Gastroesophageal sphincter (tissue), 4 donors: ENCODE data around the gene WDR33. TPM values are rescaled to one million over a fixed set of nuclear protein-coding genes. Genes with fewer than 3 reads are reported as not detected.

Experiments
- ATAC-seq: fragments of 150-250 bp; one replicate; pipeline ENCODE4 v1.9.1; 2016; ENCODE audit warnings: mild to moderate bottlenecking, moderate library complexity
- H3K27ac ChIP-seq, 4 donors: fragments of 200-600 bp; sonication (generic) in 3 of 4; 1 replicate in 3 of 4; 2 replicates in 1 of 4; pipeline ENCODE4 v1.5.1; 2016 to 2019
- H3K27me3 ChIP-seq: fragments of 200-600 bp; sonication (generic); one replicate; pipeline ENCODE4 v1.5.1; 2019
- H3K36me3 ChIP-seq, 2 donors: fragments of 200-600 bp; sonication (generic); one replicate each; pipeline ENCODE4 v1.5.1; 2019; ENCODE audit warnings: control low read depth in 1 of 2
- H3K4me1 ChIP-seq, 3 donors: fragments of 200-600 bp; sonication (generic); 1 replicate in 2 of 3; 2 replicates in 1 of 3; pipeline ENCODE4 v1.5.1; 2016 to 2019; ENCODE audit warnings: control low read depth in 2 of 3
- H3K4me3 ChIP-seq, 2 donors: fragments of 200-600 bp; sonication (generic); one replicate each; pipeline ENCODE4 v1.5.1; 2019; ENCODE audit warnings: mild to moderate bottlenecking in 1 of 2, moderate library complexity in 1 of 2
- H3K9me3 ChIP-seq, 3 donors: fragments of 200-600 bp; sonication (generic); one replicate each; pipeline ENCODE4 v1.5.1; 2017 to 2019; ENCODE audit warnings: control low read depth in 2 of 3
- EP300 ChIP-seq: sonication (generic); formaldehyde crosslinking; IDR thresholded peaks from one replicate; pipeline ENCODE4 v1.6.1; 2017; ENCODE audit warnings: antibody characterized with exemption, mild to moderate bottlenecking
- POLR2A ChIP-seq, 2 donors: fragments of 450-650 bp; IDR thresholded peaks; one replicate each; pipeline ENCODE4 v1.6.1; 2017; ENCODE audit warnings: antibody characterized with exemption in 2 of 2, mild to moderate bottlenecking in 2 of 2, moderate library complexity in 1 of 2
- POLR2AphosphoS5 ChIP-seq: sonication (generic); formaldehyde crosslinking; IDR thresholded peaks from one replicate; pipeline ENCODE4 v1.6.1; 2017; ENCODE audit warnings: antibody characterized with exemption
- WGBS, 2 donors: methylation state at CpG; one replicate each; pipeline ENCODE4 v1.1.5; 2018; ENCODE audit warnings: low coverage in 1 of 2; 5-methylcytosine and 5-hydroxymethylcytosine counted together
- total RNA-seq, 4 donors: library from RNA; depleted of rRNA; stranded (reverse); fragments of >200 nt; gene quantifications; one replicate each; pipeline ENCODE4 v1.1.0, GENCODE V29; 2016
- TF ChIP-seq, protein P1 (sequence below), 4 experiments: fragments of 200-600 bp in 2 of 4; fragments of 450-650 bp in 2 of 4; sonication (generic) in 1 of 4; IDR thresholded peaks; one replicate each; pipeline ENCODE4 v1.5.1; 2017 to 2019; ENCODE audit warnings: antibody characterized with exemption in 4 of 4, mild to moderate bottlenecking in 2 of 4, moderate library complexity in 2 of 4

Gene WDR33
- total RNA-seq, 4 donors from 2014 or later = 34.9 to 64.6 (median 43.2) TPM

- Histone ChIP-seq H3K9me3 (no peaks in the 10 kb centered on the region), H3K4me1 (peaks cover 10 to 91% (median 65%) of the 10 kb centered on the region in 3 donors), H3K27ac (peak overlapping the region; percentile 70 to 98 (median 82)), H3K4me3 (peak overlapping the region in 1 of 2 donors; percentile 54), H3K27me3 (no peaks in the 10 kb centered on the region), H3K36me3 (peaks cover 0 to 9% of the 10 kb centered on the region in 2 donors)
- 8 to 14% methylated on average over 2 to 4 of the region's 9 CpGs for WGBS, 2 donors
- TF ChIP-seq, protein P1, sequence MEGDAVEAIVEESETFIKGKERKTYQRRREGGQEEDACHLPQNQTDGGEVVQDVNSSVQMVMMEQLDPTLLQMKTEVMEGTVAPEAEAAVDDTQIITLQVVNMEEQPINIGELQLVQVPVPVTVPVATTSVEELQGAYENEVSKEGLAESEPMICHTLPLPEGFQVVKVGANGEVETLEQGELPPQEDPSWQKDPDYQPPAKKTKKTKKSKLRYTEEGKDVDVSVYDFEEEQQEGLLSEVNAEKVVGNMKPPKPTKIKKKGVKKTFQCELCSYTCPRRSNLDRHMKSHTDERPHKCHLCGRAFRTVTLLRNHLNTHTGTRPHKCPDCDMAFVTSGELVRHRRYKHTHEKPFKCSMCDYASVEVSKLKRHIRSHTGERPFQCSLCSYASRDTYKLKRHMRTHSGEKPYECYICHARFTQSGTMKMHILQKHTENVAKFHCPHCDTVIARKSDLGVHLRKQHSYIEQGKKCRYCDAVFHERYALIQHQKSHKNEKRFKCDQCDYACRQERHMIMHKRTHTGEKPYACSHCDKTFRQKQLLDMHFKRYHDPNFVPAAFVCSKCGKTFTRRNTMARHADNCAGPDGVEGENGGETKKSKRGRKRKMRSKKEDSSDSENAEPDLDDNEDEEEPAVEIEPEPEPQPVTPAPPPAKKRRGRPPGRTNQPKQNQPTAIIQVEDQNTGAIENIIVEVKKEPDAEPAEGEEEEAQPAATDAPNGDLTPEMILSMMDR (IDR thresholded peaks at IDR 0.05) = no peak
- TF ChIP-seq POLR2AphosphoS5 (no peak), POLR2A (IDR thresholded peaks at IDR 0.05) (no peak), EP300 (no peak)
- ATAC-seq = no peak
Measured at GRCh38 chr2:127662937-127663565, 147.9 kb downstream of the WDR33 start.

DNA sequence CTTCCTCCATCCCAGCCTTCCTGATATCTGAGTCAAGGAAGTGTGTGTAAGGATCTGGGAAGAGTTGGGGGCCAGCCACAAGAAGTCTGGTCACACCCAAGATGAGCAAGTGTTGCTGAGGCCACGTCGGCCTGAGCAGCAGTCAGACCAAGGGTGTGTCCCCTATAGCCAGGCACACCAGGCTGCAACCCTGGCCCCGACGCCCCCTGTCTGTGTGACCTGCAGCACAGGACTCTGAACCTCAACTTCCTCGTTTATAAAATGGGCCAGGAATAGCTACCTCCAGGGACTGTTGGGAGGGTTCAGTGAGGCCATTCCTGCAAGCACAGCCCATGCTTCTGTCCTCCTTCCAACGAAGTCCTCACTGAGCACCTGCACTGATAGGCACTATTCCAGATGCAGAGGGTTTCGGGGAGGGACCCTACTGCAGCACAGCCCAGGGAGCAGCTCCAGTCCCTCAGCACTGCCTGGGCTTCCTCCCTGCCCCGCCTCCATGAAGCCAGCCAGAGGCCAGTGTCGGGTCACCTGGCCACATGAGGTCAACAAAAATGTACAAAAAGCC lies 148.9 kb downstream of the WDR33 start:
- H3K36me3 ChIP-seq = peaks cover 0 to 17% of the 10 kb centered on the region in 2 donors
- WGBS, 2 donors = no CpG with 5 or more reads among the region's 9 CpGs

DNA sequence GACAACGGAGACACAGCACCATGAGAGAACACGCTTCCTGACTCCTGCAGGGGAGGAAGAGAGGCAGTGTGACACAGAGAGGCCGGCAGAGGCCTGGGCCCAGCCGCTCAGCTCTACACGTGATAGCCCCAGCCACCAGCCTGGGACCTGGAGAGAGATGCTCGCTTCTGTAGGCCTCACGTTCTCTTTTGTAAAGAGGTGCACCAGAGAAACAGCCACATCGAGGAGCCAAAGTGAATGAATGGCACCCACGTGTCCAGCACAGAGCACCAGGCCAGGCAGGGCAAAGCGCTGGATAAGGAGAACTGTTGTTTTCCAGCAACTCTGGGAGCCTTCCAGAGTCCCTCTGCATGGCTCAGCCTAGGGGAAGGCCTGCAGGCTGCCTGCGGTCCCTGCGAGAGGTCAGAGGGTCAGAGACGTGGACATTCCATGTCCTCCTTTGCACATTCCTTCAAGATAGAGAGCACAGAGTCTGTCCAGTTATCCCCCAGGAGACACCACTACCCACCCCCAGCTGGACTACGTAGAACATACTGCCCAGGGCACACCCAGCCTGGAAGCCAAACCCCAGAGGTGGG lies 149.8 kb downstream of the WDR33 start:
- TF ChIP-seq EP300 = no peak
- TF ChIP-seq, protein P1 (IDR thresholded peaks at IDR 0.05) = no peak
- no peak for TF ChIP-seq POLR2A (IDR thresholded peaks at IDR 0.05)
- TF ChIP-seq POLR2AphosphoS5 = no peak
- H3K4me3 ChIP-seq = no peak overlapping the region
- peak overlapping the region; percentile 73 to 98 (median 88) for H3K27ac ChIP-seq
- peaks cover 10 to 100% (median 83%) of the 10 kb centered on the region in 3 donors for H3K4me1 ChIP-seq
- peak; percentile 10 for ATAC-seq
- H3K27me3 ChIP-seq = no peaks in the 10 kb centered on the region
- no CpG with 5 or more reads among the region's 14 CpGs for WGBS, 2 donors
- H3K9me3 ChIP-seq = no peaks in the 10 kb centered on the region
- peaks cover 0 to 24% of the 10 kb centered on the region in 2 donors for H3K36me3 ChIP-seq

More for the DNA sequence above, 148.9 kb downstream of the WDR33 start:
- H3K4me1 ChIP-seq = peaks cover 10 to 100% (median 75%) of the 10 kb centered on the region in 3 donors
- no peaks in the 10 kb centered on the region for H3K9me3 ChIP-seq
- ATAC-seq = peak; percentile 40
- no peak overlapping the region for H3K4me3 ChIP-seq
- no peak for TF ChIP-seq POLR2A (IDR thresholded peaks at IDR 0.05)
- TF ChIP-seq, protein P1 (IDR thresholded peaks at IDR 0.05) = peak in 2 of 4 experiments; percentile 17 to 36
- no peaks in the 10 kb centered on the region for H3K27me3 ChIP-seq
- H3K27ac ChIP-seq = peak overlapping the region; percentile 73 to 98 (median 88)

DNA sequence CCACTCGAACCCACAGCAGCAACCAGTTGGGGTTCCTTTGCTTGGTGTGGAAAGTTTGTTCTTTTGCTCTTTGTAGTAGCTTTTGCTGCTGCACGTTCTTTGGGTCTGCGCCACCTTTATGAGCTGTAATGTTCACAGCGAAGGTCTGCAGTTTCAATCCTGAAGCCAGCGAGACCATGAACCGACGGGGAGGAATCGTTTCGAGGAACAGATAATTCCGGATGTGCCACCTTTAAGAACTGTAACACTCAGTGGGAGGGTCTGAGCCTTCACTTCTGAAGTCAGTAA lies 150.7 kb downstream of the WDR33 start:
- no peak for ATAC-seq
- Histone ChIP-seq H3K27ac (peak overlapping the region; percentile 73 to 98 (median 88)), H3K9me3 (no peaks in the 10 kb centered on the region), H3K36me3 (peaks cover 0 to 24% of the 10 kb centered on the region in 2 donors), H3K4me1 (peaks cover 7 to 100% (median 77%) of the 10 kb centered on the region in 3 donors), H3K27me3 (no peaks in the 10 kb centered on the region), H3K4me3 (no peak overlapping the region)
- 30 to 79% methylated on average over 2 to 10 of the region's 10 CpGs for WGBS, 2 donors
- TF ChIP-seq, protein P1 (IDR thresholded peaks at IDR 0.05) = no peak
- no peak for TF ChIP-seq POLR2A (IDR thresholded peaks at IDR 0.05)
- no peak for TF ChIP-seq POLR2AphosphoS5
- no peak for TF ChIP-seq EP300
